ENCODE measurements around the gene GXYLT2. TPM values are rescaled to one million over a fixed set of nuclear protein-coding genes. Genes with fewer than 3 reads are reported as not detected.
"Not testable (repeated sequence)": the region's sequence is repeated elsewhere in the genome, so short reads cannot be mapped to it uniquely, and the experiment has no call there.

GXYLT2 gene
- total RNA-seq, 1 donor from 2014 or later, result under 0.01 TPM

DNA sequence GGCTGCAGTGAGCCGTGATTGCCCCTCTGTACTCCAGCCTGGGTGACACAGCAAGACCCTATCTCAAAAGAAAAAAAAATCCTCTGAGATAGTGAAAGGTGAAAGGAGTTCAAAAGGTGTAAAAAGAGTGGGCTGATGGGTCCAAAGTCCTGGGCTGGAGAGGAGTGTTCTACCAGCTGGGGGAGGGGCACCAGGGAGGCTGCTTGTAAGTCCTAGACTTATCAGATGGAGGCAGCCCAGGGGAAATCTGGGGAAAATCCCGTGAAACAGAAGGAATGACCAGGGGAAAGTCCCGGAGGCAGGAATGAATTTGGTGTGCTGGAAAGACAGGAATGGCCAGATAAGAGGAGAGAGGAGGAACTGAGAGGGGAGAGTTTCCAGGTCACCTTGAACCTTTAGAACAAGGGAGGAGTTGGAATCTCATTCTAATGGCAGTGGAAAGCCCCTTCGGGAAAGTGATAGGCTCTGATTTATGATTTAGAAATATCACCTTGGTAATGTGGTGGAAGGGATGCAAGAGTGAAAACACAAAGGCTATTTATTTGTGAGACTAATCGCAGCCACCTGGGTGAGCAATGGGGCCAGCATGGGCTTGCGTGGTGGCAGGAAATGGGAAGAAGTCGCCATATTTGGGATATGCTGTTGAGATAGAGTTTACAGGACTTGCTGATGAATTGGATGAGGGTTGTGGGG, 85.3 kb downstream of the GXYLT2 start:
- DNase-seq (ENCODE audit: low read depth in 2 of 2), result peak in 1 of 2 donors; percentile 17

DNA sequence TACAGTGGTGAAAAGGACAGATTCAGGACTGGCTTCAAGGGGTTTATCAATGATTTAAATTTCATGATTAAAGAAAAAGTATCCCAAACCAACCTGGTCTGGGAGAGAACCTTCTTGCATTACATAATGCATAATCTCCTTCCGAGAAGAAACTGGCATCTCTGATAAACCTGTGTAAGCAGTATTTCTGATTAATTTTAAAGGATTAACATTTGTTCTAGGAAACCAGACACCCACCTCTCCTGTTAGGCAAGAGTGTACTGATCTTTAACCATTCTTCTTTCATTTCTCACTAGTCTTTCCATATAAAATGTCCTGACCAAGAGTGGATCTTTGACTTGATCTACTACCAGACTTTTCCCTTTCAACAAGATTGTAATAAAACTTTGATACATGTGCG, 85.9 kb downstream of the GXYLT2 start:
- no peak for DNase-seq (ENCODE audit: low read depth in 2 of 2)

DNA sequence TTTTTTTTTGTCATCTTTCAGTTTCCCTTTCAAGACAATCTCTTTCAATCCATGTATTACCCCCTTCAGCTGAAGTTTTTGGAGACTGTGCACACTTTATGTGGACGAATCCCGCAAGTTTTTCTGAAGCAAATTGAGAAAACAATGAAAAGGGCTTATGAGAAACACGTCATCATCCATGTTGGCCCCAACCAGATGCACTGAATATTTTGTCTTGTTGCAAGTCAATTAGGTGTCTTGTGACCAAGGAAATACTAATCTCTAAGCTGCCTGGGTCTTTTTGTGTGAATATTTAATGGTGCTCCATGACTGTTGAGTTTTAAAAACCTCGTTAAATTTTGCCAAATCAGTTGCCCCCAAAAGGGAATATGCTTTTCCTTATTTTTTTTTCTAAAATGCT, 87.1 kb downstream of the GXYLT2 start:
- DNase-seq (ENCODE audit: low read depth in 2 of 2), result no peak

DNA sequence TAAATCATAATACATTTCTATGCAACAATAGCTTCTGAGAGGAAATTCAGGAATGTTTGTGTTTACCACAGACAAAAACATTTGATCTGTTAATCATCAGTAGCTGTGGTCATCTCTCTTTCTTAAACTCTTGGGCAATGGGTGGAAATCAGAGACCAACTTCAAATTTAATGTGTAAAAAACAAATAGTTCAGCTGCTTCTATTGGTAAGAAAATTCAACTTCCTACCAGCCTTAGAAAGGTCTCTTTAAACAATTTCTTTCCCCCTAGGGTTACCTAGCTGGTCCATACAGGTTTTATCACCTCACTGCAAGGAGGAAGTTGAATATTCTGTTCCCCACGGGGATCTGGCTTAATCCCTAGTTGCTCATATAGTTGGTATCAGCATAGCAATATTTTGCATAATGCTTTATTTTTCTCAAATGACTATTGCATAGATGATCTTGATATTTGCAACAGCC, 88.5 kb downstream of the GXYLT2 start:
- DNase-seq (ENCODE audit: low read depth in 2 of 2), result no peak

DNA sequence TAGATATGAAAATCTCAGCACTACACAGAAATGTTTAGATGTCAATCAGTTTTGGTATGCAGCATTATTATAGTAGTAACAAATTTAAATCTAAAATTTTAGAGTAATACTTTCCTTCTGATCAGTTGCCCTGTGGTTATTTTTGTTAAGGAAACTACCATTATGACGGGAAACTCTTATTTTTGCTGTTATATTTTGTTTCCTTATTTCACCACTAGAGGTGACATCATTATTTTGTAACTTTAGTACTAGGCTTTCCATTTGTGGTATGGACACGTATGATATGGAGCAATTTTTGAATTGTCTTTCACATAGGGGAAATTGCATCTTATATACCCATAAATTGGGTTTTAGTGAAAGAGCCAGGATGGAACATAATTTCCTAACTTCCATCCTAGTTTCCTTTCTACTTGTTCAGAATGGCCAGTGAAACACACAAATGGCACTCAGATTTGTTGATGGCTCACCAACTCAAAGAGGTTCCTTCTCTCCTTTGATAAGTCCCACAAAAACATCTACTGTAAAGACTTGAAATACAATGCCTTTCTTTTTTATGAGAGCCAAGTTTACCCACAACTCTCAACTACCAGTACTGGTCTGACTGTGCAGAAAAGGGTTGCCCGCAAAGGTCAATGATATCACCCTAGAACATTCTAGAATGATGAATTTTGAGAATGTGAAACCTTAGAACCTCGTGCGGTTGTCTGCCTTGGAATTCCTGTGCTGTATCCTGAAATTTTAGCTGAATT, 89.4 kb downstream of the GXYLT2 start:
- DNase-seq (ENCODE audit: low read depth in 2 of 2), result no peak

DNA sequence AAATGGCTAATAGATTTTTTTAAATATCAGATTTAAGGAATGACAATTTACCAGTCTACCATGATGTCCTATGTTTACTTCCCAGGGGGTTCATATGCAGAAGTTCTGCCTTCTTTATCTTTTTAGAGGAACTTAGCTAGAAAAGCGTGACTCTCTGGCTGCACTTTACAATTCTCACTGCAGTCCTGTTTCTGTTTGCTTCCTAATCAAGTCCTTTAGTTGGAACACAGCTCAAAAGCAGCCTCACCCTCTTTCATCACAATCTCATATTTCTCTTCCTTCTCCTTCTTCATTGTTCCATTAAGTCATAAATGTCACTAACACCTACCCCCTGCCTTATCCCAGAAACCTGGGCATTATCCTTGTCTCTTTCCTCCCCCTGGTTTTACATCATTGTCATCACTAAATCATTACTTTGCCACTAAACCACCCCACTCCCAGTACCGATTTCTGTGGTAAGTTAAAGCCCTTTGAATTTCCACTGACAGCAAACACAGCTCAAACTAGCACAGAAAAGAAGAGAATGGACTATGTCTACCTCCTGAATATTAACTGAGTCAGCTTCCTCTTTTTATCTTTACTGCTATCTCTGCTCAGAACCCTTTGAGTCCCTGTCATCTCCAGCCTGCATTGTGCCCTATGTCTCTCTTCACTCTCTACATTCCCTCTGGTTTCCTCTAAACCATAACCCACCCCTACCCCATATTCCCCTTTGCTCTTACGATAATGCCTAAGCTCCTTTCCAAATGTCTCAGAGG, 94.9 kb downstream of the GXYLT2 start:
- DNase-seq (ENCODE audit: low read depth in 2 of 2), result no peak

DNA sequence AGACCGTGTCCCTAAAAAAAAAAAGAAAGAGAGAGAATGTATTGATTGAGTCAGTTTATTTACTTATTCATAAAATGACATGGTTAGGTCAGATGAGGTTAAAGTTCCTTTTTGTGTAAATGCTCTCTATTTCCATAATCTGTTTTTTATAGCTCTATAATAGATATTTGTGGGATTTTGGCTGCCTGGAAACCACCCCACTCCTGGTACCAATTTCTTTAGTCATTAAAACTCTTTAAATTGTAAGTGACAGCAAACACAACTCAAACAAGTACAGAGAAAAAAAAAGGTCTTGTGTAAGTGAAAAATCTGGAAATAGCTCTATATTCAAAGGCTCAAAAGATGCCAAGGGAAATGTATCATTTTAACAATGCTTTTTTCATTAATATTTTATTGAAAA, 97.7 kb downstream of the GXYLT2 start:
- DNase-seq (ENCODE audit: low read depth in 2 of 2), result no peak

DNA sequence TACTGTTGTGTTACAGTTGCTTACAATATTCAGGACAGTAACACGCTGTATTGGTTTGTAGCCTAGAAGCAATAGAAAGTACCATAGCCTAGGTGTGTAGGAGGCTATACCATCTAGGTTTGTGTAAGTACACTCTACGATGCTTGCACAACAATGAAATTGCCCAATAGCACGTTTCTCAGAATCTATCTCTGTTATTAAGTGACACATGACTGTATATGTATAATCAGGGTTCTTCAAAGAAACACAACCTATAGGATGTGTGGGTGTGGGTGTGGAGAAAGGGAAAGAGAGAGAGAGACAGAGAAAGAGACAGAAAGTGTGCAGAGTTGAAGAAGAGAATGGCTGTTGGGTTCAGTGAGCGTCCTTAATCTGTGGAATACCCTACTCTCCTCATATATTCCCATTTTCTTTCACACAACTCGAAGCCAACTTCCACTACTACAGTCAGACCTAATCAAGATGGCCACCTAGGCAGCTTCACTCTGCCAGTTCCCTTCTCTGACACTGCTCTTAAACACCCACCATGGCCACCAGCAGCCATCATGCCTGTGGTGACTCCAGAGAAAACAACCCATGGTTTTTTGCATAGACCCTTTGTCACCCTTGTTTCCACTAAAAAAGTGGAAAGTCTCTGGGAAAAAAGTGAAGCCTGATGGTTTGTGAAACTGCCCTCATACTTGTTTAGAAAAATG, 103.0 kb downstream of the GXYLT2 start:
- DNase-seq (ENCODE audit: low read depth in 2 of 2), result no peak

DNA sequence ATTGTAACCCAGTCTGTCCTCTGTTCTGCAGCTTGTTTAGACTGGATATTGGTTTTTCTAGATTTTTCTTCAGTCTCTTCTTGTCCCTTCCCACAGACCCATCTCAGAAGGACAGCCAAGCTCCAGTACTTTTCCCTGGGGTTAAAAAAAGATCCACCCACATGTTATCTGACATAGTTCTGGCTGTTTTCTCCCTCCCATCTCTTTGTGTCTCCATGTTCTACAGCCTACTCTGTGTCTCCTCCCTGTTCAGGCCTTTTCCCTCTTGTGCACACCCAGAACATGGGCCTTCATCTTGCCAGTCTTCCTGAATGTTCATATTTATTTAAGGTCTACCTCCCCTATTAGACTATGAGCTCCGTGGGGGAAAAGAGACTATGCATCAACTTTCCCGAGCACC, 103.7 kb downstream of the GXYLT2 start:
- no peak for DNase-seq (ENCODE audit: low read depth in 2 of 2)

DNA sequence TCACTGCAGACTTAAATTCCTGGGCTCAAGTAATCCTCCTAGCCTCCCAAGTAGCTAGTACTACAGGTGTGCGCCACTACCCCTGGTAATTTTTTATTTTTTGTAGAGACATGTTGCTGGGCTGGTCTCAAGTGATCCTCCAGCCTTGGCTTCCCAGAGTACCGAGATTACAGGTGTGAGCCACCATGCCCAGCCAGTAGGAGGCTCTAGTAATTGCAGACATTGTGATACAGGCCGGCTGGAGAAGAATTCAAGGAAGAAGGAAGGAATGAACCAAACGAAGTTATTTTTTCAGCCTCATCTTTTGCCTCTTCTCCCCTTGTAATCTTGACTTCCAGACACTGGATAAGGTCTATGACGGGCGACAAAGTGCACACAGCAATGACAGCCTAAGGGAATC, 105.5 kb downstream of the GXYLT2 start:
- DNase-seq (ENCODE audit: low read depth in 2 of 2), result no peak

DNA sequence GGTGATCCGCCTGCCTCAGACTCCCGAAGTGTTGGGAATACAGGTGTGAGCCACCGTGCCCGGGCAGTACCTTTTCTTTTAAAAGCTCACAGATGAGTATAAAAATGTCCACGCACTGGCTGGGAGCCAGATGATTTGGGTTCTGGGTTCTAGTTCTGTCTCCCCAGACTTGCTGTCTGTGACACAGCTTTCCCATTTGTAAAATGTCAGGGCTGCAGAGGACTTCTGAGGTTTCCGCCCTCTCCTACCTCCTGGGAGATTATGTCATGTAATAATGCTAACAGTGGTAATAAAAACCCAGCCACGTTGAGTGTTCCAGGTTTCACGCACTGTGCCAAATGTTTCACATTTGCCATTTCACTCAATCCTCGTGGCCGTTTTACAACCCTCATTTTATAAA, 107.5 kb downstream of the GXYLT2 start:
- DNase-seq (ENCODE audit: low read depth in 2 of 2), result no peak

DNA sequence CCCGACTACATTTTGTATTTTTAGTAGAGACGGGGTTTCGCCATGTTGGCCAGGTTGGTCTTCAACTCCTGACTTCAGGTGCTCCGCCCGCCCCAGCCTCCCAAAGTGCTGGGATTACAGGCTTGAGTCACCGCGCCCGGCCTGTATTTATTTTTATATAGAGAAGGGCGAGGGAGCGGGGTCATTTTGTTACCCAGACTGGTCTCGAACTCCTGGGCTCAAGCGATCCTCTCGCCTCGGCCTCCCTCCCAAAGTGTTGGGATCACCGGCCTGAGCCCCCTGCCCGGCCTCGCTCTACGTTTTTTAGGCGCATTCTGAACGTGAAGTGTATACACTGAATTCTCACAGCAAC, 108.3 kb downstream of the GXYLT2 start:
- no peak for DNase-seq (ENCODE audit: low read depth in 2 of 2)

DNA sequence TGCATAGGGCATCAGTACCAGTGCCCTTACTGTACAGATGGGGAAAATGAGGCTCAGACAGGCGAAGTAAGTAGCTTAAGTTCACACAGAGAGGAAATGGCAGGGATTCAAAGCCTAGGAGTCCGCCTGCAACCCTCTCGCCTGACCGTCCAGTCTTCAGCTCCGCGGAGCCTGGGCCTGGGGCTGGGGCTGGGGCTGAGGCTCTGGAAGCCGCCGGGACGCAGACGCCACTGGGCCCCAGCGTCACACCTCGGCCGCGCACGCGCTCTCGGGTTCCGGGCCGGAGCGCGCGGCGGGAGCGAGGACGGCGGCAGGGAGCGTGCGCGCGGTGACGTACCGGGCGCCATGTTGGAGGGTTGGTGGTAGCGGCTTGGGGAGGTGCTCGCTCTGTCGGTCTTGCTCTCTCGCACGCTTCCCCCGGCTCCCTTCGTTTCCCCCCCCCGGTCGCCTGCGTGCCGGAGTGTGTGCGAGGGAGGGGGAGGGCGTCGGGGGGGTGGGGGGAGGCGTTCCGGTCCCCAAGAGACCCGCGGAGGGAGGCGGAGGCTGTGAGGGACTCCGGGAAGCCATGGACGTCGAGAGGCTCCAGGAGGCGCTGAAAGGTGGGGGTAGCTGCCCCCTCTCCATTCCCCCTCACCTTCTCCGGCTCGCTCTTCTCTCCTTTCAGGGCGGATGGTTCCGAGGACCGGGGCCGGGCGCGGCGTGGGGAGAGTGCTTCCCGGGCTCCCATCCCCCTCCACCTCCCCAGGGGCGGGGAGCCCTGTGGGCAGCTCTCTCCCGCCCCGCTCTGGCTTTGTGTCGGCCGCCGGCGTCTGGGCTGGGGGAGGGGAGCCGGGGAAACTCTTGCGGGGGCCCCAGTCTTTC, 108.9 kb downstream of the GXYLT2 start, which contains the start of gene PPP4R2:
TSS of gene PPP4R2 (plus strand) at position 339 of the 861 bp plus-strand sequence. CDS start at position 566, 227 bp downstream.
- DNase-seq (ENCODE audit: low read depth in 2 of 2), result peak; percentile 91 to 94

DNA sequence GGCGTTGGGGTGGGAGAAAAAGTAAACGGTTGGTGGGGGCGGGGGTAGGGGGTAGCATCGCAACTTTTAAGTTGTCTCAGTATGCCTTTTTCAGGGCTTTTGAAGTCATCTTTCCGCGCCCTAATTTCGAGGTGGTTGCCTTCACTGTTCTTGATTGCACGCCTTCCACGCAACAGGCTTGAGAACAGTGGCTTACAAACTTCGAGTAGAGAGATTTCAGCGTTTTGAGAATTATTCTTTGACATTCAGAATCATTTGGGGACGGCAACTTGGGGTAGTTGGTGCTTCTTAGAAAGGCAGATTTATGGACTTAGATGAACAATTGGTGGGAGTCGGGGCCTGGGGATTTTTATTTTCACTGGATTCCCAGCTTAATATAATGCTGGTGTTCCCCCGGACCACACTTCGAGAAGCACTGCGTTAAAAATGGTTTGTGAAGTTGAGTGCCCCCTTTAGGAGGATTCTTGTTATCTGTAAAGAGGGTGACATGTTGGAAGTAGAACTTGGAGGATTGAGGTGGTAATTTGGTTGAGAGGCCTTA, 109.6 kb downstream of the GXYLT2 start:
- DNase-seq (ENCODE audit: low read depth in 2 of 2), result peak; percentile 66 to 70

DNA sequence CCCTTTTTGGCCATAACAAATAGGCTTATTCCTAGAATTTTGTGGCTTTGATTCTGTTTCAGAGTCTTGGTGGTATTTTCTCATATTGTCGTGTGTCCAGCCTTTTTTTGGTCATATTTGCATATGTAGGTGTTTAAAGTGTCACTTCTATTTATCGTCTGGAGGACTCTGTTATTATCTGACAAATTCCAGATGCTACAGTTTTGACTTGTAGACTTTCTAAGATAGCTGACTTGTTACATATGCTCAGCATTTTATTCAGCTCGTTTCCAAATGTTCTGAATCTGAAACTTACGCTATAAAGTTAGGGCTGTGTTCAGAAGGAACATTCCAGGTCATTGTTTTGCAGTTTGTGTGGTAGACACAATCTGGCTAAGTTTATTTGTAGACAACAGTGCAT, 110.6 kb downstream of the GXYLT2 start:
- no peak for DNase-seq (ENCODE audit: low read depth in 2 of 2)

DNA sequence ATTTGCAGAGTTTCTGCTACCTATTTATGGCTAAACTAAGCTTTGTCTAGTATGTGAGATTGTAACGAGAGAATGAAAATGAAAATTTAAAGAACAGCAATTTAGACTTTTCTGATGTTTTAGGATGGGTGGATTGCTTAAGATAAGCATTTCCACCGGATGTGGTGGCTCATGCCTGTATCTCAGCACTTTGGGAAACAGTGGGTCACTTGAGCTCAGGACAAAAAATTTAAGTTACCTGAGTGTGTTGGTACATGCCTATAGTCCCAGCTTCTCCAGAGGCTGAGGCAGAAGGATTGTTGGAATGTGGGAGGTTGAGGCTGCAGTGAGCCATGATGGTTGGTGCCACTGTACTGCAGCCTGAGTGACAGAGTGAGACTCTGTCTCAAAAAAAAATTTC, 112.1 kb downstream of the GXYLT2 start:
- no peak for DNase-seq (ENCODE audit: low read depth in 2 of 2)

DNA sequence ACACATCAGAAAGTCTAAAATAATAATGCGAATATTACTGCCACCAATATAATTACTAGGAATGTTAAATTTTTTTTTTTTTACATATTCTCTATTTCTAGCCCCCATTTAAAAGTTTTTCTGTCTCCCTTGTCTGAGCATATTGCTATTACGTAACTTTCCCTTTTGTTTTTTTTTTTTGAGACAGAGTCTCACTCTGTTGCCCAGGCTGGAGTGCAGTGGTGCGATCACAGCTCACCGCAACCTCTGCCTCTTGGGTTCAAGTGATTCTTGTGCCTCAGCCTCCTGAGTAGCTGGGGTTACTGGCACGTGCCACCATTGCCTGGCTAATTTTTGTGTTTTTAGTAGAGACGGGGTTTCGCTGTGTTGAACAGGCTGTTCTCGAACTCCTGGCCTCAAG, 115.2 kb downstream of the GXYLT2 start:
- not testable (repeated sequence) for DNase-seq (ENCODE audit: low read depth in 2 of 2)

DNA sequence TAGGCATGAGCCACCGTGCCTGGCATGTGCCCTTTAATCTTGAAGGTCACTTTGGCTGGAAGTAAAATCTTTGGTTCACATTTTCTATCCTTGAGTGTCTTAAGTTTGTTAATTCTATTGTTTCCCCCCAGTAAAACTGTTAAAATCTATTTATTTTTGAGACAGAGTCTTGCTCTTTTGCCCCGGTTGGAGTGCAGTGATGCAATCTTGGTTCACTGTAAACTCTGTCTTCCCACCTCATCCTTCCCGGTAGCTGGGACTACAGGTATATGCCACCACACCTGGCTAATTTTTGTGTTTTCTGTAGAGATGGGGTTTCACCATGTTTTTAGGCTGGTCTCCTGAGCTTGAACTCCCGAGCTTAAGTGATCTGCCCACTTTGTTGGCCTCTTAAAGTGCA, 116.5 kb downstream of the GXYLT2 start:
- DNase-seq (ENCODE audit: low read depth in 2 of 2), result no peak

DNA sequence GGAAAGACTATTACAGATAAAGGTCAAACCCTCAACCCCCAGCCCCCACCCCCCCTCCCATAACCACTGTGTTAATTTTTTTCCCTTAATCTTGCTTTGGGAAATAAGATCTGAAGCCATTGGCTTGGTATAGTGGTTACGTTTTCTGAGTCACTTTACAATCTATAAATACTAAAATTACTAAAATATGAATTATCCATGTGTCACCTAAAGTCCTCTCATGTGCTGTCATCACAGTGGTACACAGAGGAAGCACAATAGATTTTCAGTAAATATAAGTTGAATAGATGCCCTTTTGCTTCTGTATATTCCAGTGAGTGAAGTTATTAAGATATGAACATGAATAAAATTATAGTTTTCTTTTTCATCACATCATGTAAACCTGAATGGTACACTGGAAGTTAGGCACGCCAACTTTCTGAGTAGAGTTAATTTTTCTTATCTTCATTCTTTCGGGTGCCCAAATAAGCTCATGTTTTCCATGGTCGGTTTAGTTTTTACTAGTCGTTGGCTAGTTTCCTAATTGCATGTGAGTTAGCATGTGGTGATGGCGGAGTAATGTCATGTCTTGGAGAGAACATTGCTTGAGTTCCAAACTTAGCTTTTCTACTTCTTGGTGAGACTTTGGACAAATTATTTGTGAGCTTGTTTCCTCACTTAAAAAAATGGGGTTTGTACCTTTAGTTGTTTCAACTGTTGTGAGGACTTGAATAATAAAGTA, 120.3 kb downstream of the GXYLT2 start:
- DNase-seq (ENCODE audit: low read depth in 2 of 2), result no peak

DNA sequence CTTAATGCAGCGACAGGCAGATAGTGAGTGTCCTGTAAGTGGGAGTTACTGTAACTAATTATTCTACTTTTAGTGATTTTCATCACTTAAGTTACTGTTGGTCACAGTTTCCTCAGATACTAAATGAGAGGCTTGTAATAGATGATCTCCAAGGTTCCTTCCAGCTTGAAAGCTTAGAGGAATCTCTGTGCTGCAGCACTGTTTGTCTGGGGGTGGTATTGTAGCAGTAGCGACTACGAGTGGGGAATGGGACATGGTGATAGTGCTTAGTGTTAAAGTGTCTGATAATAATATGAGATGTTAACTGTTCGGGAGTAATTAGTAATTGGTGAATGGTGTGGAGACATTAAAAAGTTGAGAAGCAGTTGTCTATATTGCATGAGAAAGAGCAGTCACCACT, 121.2 kb downstream of the GXYLT2 start:
- DNase-seq (ENCODE audit: low read depth in 2 of 2), result no peak

Measured in lung microvascular endothelial cell (primary cell).